ENCODE measurements around the gene KDM4B.

KDM4B gene

DNA sequence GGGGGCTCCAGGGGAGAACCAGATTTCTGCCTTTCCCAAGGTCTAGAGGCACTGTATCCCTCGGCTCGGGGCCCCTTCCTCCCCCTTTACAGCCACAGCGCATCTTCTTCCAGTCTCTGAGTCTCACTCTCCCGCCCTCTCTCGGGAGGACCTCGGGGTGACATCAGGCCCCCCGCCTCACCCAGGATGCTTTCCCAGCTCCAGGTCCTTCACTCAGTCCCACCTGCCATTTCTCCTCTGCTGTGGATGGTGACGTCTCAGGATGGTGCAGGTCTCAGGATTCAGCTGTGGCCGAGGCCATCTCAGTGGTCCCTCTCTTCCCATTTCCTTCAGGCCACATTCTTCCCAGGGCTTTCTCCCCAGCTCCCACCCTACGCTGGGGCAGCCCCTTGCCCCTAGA, 13.6 kb upstream of the KDM4B start:
- TF ChIP-seq ZNF274 (IDR thresholded peaks at IDR 0.05; ENCODE audit: low read depth, low read length), result no peak
- no peak overlapping the region for H3K4me3 ChIP-seq (ENCODE audit: low read length)

DNA sequence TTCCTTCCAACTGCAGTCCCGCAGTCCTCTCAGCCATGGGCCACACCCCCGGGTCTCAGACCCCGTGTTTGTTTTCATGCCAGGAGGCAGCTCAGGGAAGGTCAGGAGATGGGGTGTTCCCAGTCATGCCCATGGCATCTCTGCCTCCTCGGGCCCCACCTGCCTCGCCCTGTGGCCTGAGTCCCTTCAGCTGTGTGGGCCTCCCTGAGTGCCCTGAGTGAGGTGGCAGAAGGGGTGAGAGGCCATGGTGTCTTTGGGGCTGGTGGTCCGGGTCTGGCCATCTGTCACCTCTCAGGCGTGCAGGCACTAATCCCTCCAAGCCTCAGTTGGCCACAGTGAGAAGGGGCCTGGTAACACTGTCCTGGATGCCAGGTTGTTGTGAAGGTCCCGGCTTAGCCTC, 10.9 kb upstream of the KDM4B start:
- TF ChIP-seq ZNF274 (IDR thresholded peaks at IDR 0.05; ENCODE audit: low read depth, low read length), result no peak
- H3K4me3 ChIP-seq (ENCODE audit: low read length), result no peak overlapping the region

DNA sequence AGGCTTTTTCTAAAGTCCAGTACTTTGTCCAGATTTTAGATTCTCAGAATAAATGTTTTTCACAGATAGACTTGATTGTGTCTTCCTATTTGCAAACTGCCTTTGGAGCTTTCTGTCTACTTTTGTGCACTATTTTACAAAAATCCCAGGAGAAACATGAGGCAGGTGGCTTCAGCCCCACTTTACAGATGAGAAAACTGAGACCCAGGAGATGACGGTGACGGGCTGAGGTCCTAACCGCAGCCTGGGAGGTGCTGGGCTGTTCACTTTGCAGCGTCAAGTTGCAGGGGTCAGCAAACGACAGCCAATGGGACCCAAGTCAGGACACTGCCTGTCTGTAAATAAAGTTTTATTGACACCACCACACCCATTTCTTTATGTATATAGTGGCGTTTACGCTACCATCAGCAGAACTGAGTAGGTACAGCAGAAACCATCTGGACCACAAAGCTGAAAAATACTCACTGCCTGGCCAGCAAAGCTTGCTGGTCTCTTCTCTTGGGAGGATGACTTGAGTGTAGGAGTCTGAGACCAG, 6.8 kb upstream of the KDM4B start:
- no peak for TF ChIP-seq ZNF274 (IDR thresholded peaks at IDR 0.05; ENCODE audit: low read depth, low read length)
- no peak overlapping the region for H3K4me3 ChIP-seq (ENCODE audit: low read length)

DNA sequence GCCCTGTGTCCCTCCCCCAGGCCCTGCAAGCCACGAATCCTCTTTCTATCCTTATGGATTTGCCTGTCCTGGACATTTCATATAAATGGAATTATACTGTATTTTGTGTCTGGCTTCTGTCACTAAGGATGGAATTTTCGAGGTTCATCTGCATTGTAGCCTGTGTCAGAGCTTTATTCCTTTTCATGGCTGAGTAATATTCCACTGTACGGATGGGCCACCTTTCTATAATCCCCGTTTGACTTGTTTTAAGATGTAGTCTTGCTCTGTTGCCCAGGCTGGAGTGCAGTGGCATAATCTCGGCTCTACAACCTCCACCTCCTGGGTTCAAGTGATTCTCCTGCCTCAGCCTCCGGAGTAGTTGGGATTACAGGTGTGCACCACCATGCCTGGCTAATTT, 3.9 kb upstream of the KDM4B start:
- H3K4me3 ChIP-seq (ENCODE audit: low read length), result no peak overlapping the region

DNA sequence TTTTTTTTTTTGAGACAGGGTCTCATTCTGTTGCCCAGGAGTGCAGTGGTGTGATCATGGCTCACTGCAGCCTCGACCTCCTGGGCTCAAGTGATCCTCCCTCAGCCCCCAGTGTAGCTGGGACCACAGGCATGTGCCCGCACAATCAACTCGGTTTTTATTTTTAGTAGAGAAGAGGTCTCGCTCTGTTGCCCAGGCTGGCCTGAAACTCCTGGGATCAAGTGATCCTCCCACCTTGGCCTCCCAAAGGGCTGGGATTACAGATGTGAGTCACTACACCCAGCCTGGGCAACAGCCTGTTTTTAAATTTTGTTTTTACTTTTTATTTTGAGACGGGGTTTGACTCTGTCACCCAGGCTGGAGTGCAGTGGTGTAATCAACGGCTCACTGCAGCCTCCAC, 2.3 kb upstream of the KDM4B start:
- TF ChIP-seq ZNF274 (IDR thresholded peaks at IDR 0.05; ENCODE audit: low read depth, low read length), result no peak
- H3K4me3 ChIP-seq (ENCODE audit: low read length), result no peak overlapping the region

More for the DNA sequence above, 3.9 kb upstream of the KDM4B start:
- TF ChIP-seq ZNF274 (IDR thresholded peaks at IDR 0.05; ENCODE audit: low read depth, low read length), result no peak

DNA sequence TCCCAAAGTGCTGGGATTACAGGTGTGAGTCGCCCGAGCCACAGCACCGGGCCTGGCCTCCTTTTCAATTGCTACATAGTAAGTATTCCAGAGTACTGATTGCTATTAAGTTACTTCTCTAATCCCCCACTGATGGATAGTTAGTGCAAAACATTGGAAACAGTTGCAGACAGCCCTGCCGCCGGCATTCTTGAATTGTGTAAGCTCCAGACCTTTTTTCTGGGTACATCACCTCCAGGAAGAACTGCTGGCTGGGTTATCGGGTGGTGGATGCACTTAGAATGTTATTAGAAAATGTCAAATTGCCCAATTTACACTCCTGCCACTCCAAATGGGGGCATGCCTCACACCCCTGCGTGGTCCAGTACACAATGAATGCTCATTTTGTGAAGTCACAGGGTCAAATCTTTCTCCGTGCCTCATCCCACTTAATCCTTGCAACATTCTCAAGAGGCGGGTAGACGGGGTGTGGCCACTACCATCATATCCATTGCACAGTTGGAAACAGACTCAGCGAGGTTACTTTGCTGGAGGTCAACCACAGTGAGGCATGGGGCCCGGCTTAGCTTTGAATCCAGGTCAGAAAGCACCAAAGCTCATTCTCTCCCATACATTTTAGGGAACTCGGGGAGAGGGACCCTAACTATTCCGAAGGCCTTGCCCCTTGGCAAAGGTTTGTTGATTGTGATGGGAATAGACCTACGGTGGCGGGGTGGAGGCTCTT, 1.0 kb upstream of the KDM4B start:
- TF ChIP-seq ZNF274 (IDR thresholded peaks at IDR 0.05; ENCODE audit: low read depth, low read length), result no peak
- H3K4me3 ChIP-seq (ENCODE audit: low read length), result peak overlapping the region; percentile 47; the same call in 1 of the 2 replicates

DNA sequence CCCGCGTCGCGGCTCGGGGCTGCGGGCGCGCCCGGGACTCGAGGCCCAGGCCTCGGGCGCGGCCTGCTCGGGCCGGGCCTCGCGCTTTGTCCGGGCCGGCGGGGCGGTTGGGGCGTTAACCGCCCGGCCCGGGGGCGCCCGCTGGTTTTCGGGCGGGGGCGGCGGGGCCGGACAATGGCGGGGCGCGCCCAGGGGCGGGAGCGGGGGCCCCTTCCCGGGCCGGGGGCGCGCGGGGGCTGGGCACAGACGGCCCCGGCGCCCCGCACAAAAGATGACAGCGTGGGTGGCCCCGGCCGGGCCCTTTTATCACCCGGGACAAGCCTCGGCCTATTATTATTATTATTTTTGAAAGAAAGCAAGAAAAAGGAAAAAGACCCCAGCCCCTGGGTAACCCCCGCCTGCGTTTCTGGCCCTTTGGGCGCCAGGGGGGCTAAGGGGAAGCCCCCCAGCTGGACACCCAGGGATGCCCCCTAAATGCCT, 419 bp downstream of the KDM4B start:
- TF ChIP-seq ZNF274 (IDR thresholded peaks at IDR 0.05; ENCODE audit: low read depth, low read length), result no peak

DNA sequence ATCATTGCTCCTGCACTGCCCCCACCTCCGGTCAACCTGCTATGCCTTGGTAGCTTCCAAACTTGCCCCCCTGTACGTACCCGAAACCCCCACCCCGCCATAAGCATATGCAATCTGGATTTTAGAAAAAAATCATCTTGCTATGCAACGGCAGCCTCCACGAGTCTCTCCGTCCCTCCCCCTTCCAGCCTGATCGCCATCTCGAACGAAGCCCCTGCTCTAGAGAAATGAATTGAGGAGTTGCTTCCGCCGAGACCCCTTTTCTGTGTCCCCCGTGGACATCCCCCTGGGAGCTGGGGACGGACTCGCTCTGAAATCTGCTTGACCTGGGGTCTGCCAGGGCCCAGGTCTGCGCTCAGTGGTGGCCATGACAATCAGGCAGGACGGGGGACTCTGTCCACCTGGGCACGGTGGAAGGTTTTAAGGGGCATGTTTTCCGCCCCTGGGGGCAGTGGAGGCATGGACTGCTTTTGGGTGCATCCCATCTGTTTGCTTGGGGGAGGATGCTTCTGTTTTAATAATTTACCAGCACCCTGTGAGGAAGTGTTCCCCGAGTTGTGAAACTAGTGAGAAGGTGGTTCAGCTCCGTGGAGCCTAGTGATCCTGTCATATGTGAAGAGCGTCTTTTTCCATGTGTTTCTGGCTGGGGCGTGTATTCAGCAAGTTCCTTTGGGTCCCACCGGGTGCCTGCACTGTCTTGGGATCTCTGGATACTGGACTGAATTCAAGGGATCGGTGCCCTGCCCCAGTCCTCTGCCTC, 1.0 kb downstream of the KDM4B start:
- no peak for TF ChIP-seq ZNF274 (IDR thresholded peaks at IDR 0.05; ENCODE audit: low read depth, low read length)
- H3K4me3 ChIP-seq (ENCODE audit: low read length), result peak overlapping the region; percentile 61

More for the DNA sequence above, 419 bp downstream of the KDM4B start:
- peak overlapping the region; percentile 61 for H3K4me3 ChIP-seq (ENCODE audit: low read length)

DNA sequence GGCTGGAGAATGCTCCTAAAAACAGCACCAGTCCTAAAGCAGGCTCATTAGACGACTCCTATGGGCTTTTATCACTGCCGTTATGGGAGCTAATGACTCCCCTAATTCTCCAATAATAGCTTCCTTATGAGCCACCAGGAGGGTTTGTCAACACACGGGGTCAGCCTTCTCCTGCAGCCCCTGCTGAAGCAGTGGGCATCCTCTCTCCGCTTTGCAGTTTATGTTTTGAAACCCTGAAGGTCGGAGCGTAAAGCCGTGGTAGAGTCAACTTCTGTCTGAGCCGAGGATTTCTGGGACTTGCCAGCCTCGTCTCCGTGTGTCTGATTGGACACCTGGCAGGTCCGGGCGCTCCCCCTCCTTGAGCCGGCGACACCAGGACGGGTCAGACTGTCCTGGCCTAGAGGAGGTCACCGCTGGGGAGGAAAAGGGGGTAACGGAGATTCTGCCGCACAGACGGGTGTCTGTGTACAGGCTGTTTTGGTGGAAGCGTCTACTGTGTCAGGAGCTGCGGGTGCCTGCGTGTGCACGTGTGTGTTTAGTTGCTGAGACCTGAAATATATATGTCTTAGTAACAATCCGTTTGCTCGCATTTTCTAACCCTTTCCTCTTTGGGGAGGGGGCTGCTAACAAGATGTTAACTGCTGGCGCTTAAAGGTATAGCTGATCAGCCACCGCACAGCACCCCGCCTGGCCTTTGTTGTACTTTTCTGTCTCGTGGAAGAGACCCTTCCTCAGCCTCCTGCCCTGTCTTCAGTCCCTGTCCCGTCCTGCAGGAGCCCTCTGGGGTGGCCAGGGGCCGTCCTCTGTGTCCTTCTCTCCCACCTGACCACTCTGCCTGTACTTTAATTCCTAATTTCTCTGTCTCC, 1.9 kb downstream of the KDM4B start:
- TF ChIP-seq ZNF274 (IDR thresholded peaks at IDR 0.05; ENCODE audit: low read depth, low read length), result no peak
- peak overlapping the region; percentile 61; the same call in 1 of the 2 replicates for H3K4me3 ChIP-seq (ENCODE audit: low read length)

DNA sequence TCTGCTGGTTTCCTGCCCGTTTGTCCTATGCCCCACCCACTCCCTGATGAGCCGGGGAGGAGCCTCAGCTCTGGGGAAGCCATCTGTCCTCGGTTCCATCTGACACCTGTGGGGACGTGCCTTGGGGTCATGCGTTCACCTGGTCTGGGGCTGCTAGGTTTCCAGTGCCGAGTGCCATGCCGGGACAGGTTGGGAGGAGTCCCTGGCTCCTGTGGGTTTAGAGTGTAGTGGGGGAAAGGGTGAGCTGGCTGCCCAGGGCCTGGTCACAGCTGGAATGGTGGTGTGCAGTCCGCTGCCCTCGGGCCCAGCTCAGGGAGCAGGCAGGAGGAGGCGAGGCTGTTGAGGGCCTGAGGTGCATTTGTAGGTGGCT, 2.5 kb downstream of the KDM4B start:
- no peak for TF ChIP-seq ZNF274 (IDR thresholded peaks at IDR 0.05; ENCODE audit: low read depth, low read length)
- H3K4me3 ChIP-seq (ENCODE audit: low read length), result peak overlapping the region; percentile 61; the same call in 1 of the 2 replicates

DNA sequence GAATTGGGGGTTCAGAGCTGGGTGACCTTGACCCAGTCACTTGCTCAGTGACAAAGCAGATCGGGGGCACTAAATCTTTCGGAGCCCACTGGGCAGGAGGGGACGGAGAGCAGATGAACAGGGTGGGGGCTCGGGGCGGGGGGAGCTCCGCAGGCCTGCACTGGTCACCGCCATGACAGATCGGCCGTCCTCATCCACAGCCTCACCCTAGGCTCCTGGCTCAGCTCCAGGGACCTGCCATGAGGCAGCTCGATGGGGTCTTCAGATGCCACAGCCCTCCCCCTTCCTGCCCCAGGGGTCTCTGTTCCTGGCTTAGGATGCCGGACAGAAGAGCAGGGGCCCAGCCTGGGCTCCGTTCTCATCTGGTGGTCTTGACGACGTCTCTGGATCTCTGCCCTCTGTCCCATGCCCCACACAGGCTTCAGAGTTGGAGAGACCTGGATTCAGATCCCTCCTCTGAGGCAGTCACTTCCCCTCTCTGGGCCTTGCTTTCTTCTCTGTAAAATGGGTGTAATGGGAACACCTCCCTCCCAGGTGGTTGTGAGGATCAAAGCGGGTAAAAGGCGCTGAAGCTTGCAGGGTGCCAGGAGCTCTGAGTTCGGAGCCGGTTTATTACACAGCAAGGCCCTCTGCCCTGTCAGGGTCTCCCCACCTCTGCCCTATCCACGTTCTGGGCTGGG, 3.0 kb downstream of the KDM4B start:
- H3K4me3 ChIP-seq (ENCODE audit: low read length), result no peak overlapping the region
- no peak for TF ChIP-seq ZNF274 (IDR thresholded peaks at IDR 0.05; ENCODE audit: low read depth, low read length)

DNA sequence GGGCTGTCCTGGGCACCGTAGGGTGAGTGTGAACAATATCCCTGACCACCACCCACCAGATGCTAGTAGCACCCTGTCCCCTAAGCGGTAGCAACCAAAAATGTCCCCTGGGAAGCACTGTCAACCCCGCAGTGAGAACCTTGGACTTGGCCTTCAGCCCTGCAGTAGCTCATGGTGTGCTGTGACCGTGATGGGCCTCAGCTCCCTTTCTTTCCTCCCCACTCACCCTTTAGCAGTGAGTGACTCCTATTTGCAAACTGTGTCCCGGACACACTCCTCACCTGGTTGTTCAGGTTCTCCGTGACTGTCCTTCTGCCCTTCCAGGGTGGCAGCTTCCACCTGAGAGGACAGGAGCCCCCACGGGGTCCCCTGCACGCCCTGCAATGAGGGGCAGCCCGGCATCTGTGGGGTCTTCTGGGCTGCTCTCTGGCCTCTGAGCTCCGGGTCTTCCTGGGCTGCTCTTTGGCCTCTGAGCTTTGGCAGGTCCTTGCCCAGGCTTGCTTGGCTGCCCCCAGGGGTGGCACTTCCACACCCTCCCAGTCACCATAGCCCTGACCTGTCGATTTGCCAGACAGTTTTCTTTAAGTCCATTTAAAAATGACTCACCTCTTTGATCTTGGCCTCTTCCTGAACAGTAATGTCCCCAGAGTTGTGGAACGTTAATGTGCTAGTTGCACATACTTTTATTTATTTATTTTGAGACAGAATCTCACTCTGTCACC, 3.8 kb downstream of the KDM4B start:
- no peak for TF ChIP-seq ZNF274 (IDR thresholded peaks at IDR 0.05; ENCODE audit: low read depth, low read length)
- H3K4me3 ChIP-seq (ENCODE audit: low read length), result no peak overlapping the region
